Stimulated activated naive CD8-positive, alpha-beta T cell treated with anti-CD3 and anti-CD28 coated beads, Interleukin-15, Interleukin-2, amounts not matched to agents 100 U/mL and 50 U/mL, for 24 hours (primary cell): Measurements from ENCODE around the gene BTG2.

Source experiments
- ATAC-seq: fragments of 150-1000 bp; cut with Tn5 transposase; one replicate; pipeline ENCODE4 v1.10.0; 2021
- DNase-seq: peaks from one replicate; pipeline ENCODE4 v3.0.0; 2021

The BTG2 gene

DNA sequence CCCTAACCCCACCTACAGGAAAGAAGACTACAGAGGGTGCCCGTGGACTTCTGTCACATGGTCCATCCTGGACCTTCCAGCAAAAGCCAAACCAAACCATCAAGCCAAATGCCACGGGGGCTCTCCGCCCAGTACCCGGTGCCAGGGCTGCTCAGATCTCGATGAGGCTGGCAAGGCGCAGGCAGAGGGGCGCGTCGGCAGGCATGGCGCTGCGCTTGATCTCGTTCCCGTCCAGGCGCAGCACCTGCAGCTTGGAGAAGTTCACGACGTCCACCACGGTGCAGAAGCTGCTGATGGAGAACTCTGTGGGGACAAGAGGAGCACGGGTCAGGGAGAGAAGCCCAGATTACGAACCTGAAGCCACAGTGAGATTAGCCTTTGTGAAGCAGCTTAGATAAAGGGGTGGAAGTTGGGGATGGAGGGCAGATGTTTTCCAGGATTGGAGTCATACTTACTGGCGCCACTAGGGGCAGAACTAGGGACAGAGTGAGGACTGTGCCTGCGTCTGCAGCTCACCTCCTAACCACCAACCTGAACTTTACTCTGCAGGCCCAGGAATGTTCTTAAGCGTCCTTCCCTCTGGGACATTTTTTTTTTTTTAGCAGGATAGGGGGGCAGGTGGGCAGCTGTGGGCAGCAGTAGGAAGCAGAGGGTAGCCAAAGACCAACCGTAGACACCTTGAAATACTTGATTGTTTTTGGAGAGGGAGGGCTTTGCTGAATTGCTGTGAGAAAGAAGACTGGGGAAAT, 37.0 kb downstream of the BTG2 start:
- DNase-seq, result peak; percentile 64

DNA sequence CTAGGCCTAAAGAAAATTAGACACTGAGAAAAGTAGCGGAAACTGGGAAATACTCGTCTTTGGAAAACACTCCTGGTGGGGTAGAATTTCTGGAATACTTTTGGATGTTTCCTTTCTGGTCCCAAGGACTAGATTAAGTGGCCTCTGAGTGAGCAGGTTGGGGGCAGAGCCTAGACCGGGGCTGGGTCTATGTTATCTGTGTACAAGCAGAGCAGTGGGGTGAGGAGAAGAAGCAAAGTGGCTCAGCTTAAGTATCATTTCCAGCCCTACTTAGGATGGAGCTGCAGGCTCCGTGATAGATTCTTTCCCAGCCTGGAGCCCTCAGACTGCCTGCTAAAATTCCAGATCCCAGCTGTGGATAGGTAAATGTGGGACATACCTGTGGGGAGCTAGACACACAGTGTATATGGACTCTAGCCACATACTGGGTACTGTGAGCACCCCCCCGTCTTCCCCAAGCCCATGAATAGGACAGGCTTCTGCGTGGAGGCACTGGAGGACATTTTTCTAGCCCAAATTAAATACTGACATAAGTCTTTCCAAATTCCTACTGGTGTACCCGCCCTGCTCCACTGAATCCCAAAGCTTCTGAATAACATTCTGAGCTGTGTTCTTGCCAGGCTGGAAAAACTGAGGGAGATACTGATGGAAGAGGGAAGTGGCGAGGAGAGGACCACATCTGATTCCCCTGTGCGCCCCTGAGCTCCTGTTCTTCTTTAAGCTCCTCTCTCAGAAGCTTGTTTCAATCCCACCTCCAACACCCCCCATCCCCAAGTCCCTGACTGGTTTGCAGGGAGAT, 38.8 kb downstream of the BTG2 start:
- DNase-seq, result no peak
- no peak for ATAC-seq

More for the DNA sequence above, 37.0 kb downstream of the BTG2 start:
- peak; percentile 66 for ATAC-seq

GRCh38 chr1:203346060-203346768, 40.9 kb downstream of the BTG2 start:
- DNase-seq (no peak), ATAC-seq (no peak)

DNA sequence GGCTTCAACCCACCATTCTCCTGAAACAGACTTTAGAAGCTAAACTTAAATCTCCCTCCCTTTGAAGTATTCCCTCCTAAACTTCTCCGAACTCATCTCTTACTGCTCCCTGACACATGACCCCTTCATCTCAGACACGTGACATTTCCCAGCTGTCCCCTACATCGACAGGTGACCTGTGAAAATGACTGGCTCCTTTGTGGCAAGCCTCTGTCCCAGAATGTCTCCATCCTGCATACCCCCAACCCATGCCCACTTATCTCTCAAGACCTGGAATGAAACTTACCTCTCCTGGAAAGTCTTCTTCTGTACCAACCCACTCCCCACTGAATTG, 41.4 kb downstream of the BTG2 start:
- ATAC-seq (no peak), DNase-seq (no peak)

- DNase-seq (no peak), ATAC-seq (no peak)
These were observed 43.8 kb downstream of the BTG2 start for GRCh38 chr1:203349166-203349565.

GRCh38 chr1:203349773-203350524, 44.6 kb downstream of the BTG2 start:
- peak; percentile 40 for ATAC-seq
- DNase-seq, result no peak

DNA sequence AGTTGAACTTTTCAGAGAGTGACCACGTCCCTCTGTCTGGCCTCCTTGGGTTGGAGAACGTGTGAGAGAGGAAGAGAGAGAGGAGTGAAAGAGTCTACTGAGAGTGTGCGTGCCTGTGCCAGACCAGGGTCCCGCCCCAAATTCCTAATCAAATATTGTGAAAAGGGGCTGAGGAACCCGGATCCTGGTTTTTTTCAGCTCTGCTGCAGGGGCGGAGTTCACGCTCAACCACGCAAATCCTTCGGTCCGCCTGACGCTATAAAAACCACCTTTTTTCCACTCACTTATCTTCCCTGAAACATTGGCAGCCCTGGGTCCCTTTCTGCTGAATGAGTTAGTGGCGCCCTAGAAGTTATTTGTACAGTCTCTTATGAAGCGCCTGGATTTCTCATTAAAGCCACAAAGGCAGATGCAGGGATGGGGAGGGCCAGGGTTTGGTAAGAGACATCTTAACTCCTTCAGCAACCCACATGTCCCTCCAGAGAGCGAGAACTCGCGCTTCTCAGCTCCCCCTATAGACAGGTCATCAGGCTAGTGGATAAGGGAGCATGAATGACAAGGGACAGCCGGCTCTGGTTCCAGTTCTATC, 45.8 kb downstream of the BTG2 start, which contains the start of gene FMOD:
Gene FMOD (minus strand): TSS at position 86 of the 589 bp plus-strand sequence. CDS start 2,852 bp downstream, outside the sequence.
- DNase-seq (peak; percentile 8), ATAC-seq (peak; percentile 12)

GRCh38 chr1:203353486-203353885, 48.2 kb downstream of the BTG2 start:
- ATAC-seq, result no peak
- DNase-seq, result no peak

DNA sequence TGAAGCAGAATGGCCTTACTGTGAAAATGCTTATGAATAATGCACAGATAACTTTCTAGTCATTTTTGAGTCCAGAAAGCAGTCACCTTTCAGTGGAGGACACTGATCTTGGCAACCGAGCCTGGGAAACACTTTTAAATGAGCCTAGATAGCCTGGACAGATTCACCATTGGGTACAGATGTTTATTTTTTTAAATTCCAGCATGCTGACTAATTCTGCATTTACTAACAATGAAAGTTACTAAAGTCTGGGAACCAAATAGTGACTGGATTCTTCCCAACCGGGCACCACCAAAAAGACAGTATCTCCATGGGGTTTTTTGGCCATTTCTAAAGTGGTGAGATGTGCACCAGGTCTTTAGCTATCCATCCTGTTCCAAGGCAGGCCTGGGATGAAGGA, 48.9 kb downstream of the BTG2 start:
- DNase-seq (no peak), ATAC-seq (no peak)

- ATAC-seq (no peak), DNase-seq (no peak)
These were observed 53.8 kb downstream of the BTG2 start for GRCh38 chr1:203359010-203359571.
